ENCODE results near the gene DPH2.

The DPH2 gene

GRCh38 chr1:43946236-43947060 is 23.4 kb upstream of the DPH2 start, which contains the start of gene IPO13:
TSS of gene IPO13 (plus strand) at chr1:43946950. CDS start at chr1:43947601, 651 bp downstream.
- ATAC-seq: peak; percentile 97

GRCh38 chr1:43947061-43947873 is 22.5 kb upstream of the DPH2 start:
- TF ChIP-seq ZNF8 (CRISPR knock-in tag; IDR thresholded peaks at IDR 0.05): no peak
- TF ChIP-seq ZC3H10 (CRISPR knock-in tag; IDR thresholded peaks at IDR 0.05): no peak
- TF ChIP-seq CSDC2 (CRISPR knock-in tag; IDR thresholded peaks at IDR 0.05): no peak
- no peak for TF ChIP-seq ZNF565 (CRISPR knock-in tag; conservative IDR thresholded peaks at IDR 0.05; ENCODE audit: low read depth)
- TF ChIP-seq TCF4 (CRISPR knock-in tag; IDR thresholded peaks at IDR 0.05; ENCODE audit: borderline replicate concordance): no peak
- TF ChIP-seq ESRRG (CRISPR knock-in tag; IDR thresholded peaks at IDR 0.05): no peak
- TF ChIP-seq TSHZ2 (CRISPR knock-in tag; IDR thresholded peaks at IDR 0.05): no peak
- no peak for TF ChIP-seq BACH2 (CRISPR knock-in tag; IDR thresholded peaks at IDR 0.05; ENCODE audit: borderline replicate concordance)
- no peak for TF ChIP-seq POU6F1 (CRISPR knock-in tag; IDR thresholded peaks at IDR 0.05; ENCODE audit: borderline replicate concordance, low read depth)
- no peak for TF ChIP-seq ZFP3 (CRISPR knock-in tag; IDR thresholded peaks at IDR 0.05)
- no peak for TF ChIP-seq ZFP30 (CRISPR knock-in tag; IDR thresholded peaks at IDR 0.05)
- TF ChIP-seq ZNF70 (CRISPR knock-in tag; IDR thresholded peaks at IDR 0.05): no peak
- TF ChIP-seq TOX (CRISPR knock-in tag; IDR thresholded peaks at IDR 0.05; ENCODE audit: borderline replicate concordance): no peak
- no peak for TF ChIP-seq GLIS3 (CRISPR knock-in tag; IDR thresholded peaks at IDR 0.05)
- TF ChIP-seq ISL1 (CRISPR knock-in tag; IDR thresholded peaks at IDR 0.05): no peak
- TF ChIP-seq ARNTL (CRISPR knock-in tag; IDR thresholded peaks at IDR 0.05; ENCODE audit: borderline replicate concordance, low read depth): no peak
- peak; percentile 2; the same call in 2 of the 3 replicates for ATAC-seq

More at GRCh38 chr1:43946236-43947060, 23.4 kb upstream of the DPH2 start, which contains the start of gene IPO13:
- TF ChIP-seq BACH2 (CRISPR knock-in tag; IDR thresholded peaks at IDR 0.05; ENCODE audit: borderline replicate concordance) (no peak), ZFP30 (CRISPR knock-in tag; IDR thresholded peaks at IDR 0.05) (no peak), ZNF70 (CRISPR knock-in tag; IDR thresholded peaks at IDR 0.05) (no peak), TSHZ2 (CRISPR knock-in tag; IDR thresholded peaks at IDR 0.05) (no peak), CSDC2 (CRISPR knock-in tag; IDR thresholded peaks at IDR 0.05) (no peak), ZFP3 (CRISPR knock-in tag; IDR thresholded peaks at IDR 0.05) (peak; percentile 71; the same call in 1 of the 2 replicates)

GRCh38 chr1:43947874-43948437 is 21.9 kb upstream of the DPH2 start:
- ATAC-seq: no peak
- no peak for TF ChIP-seq PPARA (CRISPR knock-in tag; IDR thresholded peaks at IDR 0.05; ENCODE audit: borderline replicate concordance)
- no peak for TF ChIP-seq POU6F1 (CRISPR knock-in tag; IDR thresholded peaks at IDR 0.05; ENCODE audit: borderline replicate concordance, low read depth)
- TF ChIP-seq OSR1 (CRISPR knock-in tag; IDR thresholded peaks at IDR 0.05): no peak
- TF ChIP-seq ZNF70 (CRISPR knock-in tag; IDR thresholded peaks at IDR 0.05): no peak
- no peak for TF ChIP-seq TSHZ2 (CRISPR knock-in tag; IDR thresholded peaks at IDR 0.05)
- TF ChIP-seq ZNF565 (CRISPR knock-in tag; conservative IDR thresholded peaks at IDR 0.05; ENCODE audit: low read depth): no peak
- TF ChIP-seq ZFP30 (CRISPR knock-in tag; IDR thresholded peaks at IDR 0.05): no peak
- no peak for TF ChIP-seq TCF4 (CRISPR knock-in tag; IDR thresholded peaks at IDR 0.05; ENCODE audit: borderline replicate concordance)
- TF ChIP-seq ESRRG (CRISPR knock-in tag; IDR thresholded peaks at IDR 0.05): no peak
- TF ChIP-seq ZNF8 (CRISPR knock-in tag; IDR thresholded peaks at IDR 0.05): no peak
- no peak for TF ChIP-seq CREB5 (CRISPR knock-in tag; IDR thresholded peaks at IDR 0.05; ENCODE audit: low read depth)
- TF ChIP-seq CSDC2 (CRISPR knock-in tag; IDR thresholded peaks at IDR 0.05): no peak
